GM12864 (cell line): ENCODE data around the gene FAM222B.
"Not testable (repeated sequence)": the region's sequence is repeated elsewhere in the genome, so short reads cannot be mapped to it uniquely, and the experiment has no call there.

ENCODE experiments used
- DNase-seq: peaks from one replicate; pipeline ENCODE4 v3.0.0-alpha.2; 2011; ENCODE audit warnings: low read depth
- H3K4me3 ChIP-seq: 2 replicates; pipeline ENCODE4 v1.5.1; 2011; ENCODE audit warnings: mild to moderate bottlenecking, low read depth, low read length, control low read depth
- TF ChIP-seq, protein P1 (sequence below): IDR thresholded peaks from 2 replicates; pipeline ENCODE4 v1.5.1; 2011; ENCODE audit warnings: low read depth, mild to moderate bottlenecking, moderate library complexity, low read length, control low read depth, inconsistent platforms; ENCODE audit errors: missing control alignments

Gene FAM222B

DNA sequence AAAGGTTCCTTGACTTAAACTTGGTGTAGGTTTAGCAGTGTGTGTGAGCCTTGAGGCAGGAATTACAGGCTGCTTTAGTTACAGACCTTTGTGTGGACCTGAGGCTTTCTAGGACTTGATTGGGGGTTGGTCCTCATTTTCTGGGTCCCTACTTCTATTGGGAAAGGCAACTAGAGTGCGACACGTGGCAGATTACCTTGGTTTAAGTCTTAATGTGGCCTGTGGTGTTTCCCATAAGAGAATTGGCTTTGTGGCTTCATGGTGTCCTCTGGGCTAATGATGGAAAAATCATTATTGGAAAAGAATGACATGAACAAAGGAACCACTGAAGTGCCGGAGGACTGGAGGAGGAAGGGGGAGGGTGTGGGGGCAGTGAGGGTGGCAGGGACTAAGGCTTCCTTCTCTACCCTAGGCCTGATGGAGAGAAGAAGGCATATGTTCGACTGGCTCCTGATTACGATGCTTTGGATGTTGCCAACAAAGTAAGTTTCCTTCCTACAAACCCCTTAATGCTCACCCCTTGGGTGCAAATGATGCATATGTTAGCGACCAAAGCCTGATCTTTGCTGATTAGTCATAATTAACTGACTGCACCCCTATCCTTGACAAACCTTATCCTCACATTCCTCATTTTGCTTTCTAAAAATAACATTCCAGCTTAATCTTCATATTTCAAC is 119.3 kb downstream of the FAM222B start:
- H3K4me3 ChIP-seq = peak overlapping the region; percentile 100
- DNase-seq = no peak
- TF ChIP-seq, protein P1, sequence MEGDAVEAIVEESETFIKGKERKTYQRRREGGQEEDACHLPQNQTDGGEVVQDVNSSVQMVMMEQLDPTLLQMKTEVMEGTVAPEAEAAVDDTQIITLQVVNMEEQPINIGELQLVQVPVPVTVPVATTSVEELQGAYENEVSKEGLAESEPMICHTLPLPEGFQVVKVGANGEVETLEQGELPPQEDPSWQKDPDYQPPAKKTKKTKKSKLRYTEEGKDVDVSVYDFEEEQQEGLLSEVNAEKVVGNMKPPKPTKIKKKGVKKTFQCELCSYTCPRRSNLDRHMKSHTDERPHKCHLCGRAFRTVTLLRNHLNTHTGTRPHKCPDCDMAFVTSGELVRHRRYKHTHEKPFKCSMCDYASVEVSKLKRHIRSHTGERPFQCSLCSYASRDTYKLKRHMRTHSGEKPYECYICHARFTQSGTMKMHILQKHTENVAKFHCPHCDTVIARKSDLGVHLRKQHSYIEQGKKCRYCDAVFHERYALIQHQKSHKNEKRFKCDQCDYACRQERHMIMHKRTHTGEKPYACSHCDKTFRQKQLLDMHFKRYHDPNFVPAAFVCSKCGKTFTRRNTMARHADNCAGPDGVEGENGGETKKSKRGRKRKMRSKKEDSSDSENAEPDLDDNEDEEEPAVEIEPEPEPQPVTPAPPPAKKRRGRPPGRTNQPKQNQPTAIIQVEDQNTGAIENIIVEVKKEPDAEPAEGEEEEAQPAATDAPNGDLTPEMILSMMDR = no peak

DNA sequence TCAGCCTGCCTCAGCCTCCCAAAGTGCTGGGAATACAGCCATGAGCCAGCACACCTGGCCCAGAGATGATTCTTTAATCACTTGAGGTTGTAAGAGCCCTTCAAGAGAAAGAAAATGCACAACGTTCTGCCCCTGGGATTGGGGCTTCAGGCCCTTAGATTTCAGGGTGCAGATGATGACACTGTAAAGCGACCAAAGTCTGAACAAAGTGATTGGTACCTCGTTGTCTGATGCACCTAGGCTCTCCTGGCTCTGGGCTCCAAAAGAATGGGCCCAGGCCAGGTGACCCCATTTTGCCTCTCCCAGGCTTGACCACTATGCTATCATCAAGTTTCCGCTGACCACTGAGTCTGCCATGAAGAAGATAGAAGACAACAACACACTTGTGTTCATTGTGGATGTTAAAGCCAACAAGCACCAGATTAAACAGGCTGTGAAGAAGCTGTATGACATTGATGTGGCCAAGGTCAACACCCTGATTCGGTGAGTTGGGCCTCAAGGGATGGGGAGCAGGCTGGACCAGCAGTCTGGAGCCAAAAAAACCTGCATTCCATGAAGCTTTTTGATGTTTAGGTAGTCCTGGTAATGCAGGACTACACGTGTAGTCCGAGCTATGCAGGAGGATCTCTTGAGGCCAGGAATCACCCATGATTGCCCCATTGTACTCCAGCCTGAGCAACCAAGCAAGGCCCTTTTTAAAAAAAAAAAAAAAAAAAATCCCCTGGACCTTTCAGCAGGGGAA is 120.0 kb downstream of the FAM222B start:
- TF ChIP-seq, protein P1 = no peak
- peak overlapping the region; percentile 100 for H3K4me3 ChIP-seq
- DNase-seq = no peak

DNA sequence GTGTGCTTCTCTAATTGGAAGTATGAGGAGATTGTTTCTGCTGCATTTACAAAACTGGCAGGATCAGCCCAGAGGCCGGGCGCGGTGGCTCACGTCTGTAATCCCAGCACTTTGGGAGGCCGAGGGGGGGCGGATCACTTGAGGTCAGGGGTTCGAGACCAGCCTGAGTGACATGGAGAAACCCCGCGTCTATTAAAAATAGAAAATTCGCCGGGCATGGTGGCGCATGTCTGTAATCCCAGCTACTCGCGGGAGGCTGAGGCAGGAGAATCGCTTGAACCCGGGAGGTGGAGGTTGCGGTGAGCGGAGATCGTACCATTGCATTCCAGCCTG is 121.6 kb downstream of the FAM222B start:
- H3K4me3 ChIP-seq = peak overlapping the region; percentile 100
- not testable (repeated sequence) for DNase-seq

DNA sequence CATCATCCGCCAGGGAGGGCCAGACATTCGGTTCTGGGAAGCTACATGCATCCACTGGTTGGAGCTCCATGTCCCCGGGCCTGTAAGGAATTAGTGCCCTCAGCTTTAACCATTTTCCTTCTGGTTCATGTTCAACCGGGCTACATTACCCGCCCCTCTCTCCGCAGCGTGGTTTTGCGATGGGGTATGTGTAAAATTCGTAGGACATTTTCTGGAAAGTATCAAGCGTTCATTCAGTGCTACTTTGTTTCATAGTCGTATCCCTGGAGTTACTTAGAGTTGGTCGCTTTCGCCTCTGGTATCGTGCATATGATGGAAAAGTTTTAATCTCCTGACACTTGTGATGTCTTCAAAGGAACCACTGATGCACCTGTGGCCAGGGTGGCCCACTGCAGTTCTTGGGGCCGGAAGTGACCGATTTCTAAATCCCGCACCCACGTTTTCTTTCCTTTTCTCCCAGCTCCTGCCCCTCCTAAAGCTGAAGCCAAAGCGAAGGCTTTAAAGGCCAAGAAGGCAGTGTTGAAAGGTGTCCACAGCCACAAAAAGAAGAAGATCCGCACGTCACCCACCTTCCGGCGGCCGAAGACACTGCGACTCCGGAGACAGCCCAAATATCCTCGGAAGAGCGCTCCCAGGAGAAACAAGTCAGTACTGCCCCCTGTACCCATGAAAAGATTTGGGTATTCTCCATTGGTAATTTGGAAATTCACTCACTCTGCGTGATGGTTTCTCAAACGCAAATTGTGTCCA is 122.2 kb downstream of the FAM222B start:
- H3K4me3 ChIP-seq = peak overlapping the region; percentile 100
- DNase-seq = no peak
- TF ChIP-seq, protein P1 = peak; percentile 10

DNA sequence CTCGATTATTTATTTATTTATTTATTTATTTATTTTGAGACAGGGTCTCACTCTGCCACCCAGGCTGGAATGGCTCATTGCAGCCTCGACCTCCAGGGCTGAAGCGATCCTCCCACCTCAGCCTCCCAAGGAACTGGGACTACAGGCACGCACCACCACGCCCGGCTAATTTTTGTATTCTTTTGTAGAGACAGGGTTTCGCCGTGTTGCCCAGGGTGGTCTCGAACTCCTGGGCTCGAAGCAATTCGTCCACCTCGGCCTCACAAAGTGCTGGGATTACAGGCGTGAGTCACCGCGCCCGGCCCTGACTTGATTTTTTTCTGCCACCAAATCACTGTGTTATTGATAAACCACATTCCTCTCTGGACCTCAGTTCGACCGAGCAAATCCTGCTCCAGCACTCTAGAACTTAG is 123.6 kb downstream of the FAM222B start:
- peak overlapping the region; percentile 100 for H3K4me3 ChIP-seq
- no peak for DNase-seq
- TF ChIP-seq, protein P1 = no peak

DNA sequence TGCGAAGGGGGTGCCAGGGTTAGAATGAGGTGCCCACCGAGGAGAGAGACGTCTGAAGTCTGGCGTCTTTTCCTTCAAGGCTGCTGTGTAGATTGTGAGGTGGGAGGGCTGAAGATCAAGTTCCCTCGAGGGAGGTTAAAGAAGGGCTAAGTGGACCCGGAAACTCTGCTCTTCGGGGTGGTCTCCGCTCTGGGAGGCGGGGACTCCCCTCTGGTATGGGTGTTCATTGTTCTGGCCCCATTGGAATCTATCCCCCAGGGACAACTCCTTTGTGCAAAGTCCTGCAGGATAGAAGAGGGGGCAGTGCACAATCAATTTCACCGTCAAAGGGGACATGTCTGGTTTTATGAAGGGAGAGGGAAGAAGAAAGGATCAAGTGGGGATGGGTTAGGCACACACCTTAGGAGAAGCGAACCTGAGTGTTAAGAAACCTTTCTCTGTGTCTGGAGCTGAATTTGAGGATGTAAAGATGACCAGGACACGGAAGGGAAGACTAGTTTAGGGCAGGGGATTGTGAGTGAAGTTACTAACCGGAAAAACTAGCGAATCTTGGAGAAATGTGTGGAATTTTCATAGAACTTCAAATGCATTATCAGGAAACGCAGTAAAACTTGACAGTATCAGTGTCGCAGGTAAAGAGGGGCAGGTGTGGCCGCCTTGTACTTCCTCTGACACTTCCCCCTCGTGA is 124.1 kb downstream of the FAM222B start:
- DNase-seq = no peak
- TF ChIP-seq, protein P1 = no peak
- no peak overlapping the region; the same call in 1 of the 2 replicates for H3K4me3 ChIP-seq
